DND-41 (cell line): ENCODE results near the gene MED10.

Source experiments
- EZH2 ChIP-seq: IDR thresholded peaks from 3 replicates; pipeline ENCODE4 v1.6.1; 2012; ENCODE audit warnings: borderline replicate concordance, low read depth, mild to moderate bottlenecking, moderate library complexity, low read length, inconsistent platforms; ENCODE audit not compliant: severe bottlenecking
- TF ChIP-seq, protein P1 (sequence below): IDR thresholded peaks from 2 replicates; pipeline ENCODE4 v1.5.1; 2012; ENCODE audit warnings: borderline replicate concordance, low read length, moderate library complexity, mild to moderate bottlenecking; ENCODE audit not compliant: poor library complexity, severe bottlenecking; ENCODE audit errors: extremely low read depth

DNA sequence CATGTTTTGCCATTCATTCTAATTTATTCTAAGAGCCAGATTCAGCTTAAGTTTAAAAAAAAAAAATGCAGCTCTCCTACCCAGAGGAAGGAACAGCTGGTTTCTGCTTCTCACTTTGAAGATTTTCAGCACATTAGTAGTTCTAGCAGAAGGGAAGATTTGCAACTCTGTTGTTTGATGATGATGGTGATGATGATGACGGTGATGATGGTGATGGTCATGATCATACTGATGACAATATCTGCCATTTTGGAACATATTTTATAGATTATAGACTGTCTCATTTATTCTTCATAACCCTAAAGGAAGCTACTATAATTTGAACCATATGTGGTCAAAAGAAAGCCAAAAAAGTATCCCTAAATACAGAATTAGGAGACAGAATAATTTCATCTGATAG is 7.9 kb upstream of the MED10 start:
- TF ChIP-seq, protein P1, sequence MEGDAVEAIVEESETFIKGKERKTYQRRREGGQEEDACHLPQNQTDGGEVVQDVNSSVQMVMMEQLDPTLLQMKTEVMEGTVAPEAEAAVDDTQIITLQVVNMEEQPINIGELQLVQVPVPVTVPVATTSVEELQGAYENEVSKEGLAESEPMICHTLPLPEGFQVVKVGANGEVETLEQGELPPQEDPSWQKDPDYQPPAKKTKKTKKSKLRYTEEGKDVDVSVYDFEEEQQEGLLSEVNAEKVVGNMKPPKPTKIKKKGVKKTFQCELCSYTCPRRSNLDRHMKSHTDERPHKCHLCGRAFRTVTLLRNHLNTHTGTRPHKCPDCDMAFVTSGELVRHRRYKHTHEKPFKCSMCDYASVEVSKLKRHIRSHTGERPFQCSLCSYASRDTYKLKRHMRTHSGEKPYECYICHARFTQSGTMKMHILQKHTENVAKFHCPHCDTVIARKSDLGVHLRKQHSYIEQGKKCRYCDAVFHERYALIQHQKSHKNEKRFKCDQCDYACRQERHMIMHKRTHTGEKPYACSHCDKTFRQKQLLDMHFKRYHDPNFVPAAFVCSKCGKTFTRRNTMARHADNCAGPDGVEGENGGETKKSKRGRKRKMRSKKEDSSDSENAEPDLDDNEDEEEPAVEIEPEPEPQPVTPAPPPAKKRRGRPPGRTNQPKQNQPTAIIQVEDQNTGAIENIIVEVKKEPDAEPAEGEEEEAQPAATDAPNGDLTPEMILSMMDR, result no peak
- TF ChIP-seq EZH2, result no peak
